IPS-NIHi11 (cell line): Measurements from ENCODE around the gene ASS1.

Source experiments
- DNase-seq: peaks from one replicate; pipeline ENCODE4 v3.0.0; 2012; ENCODE audit warnings: mixed read lengths, low spot score

The ASS1 gene

DNA sequence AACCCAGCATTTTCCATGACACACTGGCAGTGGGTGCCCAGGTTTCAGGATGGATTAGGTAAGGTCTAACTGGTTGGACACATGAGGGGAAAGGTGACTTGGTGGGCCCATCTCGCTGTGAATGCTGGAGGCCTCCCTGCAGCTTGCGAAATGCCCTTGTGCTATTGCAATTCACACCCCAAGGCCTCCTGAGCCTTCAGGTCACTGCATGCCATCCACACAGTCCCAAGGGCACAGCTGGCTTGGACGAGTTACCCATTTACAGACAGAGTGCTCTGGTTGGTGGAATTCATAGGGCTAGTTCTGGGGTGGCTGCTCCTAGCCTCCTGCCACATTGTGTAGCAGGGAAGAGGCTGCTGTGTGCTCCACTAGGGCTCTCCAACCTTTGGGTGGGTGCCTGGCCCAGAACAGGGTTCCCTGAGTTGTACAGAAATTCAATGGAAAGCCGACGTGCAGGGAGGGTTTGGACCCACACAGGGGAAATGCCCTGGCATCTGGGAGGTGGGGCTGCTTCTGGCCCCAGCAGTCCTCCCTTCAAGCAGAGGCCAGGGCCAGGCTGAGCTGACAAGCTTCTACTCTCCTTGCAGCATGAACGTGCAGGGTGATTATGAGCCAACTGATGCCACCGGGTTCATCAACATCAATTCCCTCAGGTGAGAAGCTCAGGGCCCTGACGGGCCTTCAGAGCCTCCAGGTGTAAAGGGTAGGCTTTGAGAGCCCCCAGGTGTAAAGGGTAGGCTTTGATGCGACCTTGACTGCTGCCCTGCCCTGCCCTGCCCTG is 54.3 kb downstream of the ASS1 start:
- DNase-seq, result no peak

DNA sequence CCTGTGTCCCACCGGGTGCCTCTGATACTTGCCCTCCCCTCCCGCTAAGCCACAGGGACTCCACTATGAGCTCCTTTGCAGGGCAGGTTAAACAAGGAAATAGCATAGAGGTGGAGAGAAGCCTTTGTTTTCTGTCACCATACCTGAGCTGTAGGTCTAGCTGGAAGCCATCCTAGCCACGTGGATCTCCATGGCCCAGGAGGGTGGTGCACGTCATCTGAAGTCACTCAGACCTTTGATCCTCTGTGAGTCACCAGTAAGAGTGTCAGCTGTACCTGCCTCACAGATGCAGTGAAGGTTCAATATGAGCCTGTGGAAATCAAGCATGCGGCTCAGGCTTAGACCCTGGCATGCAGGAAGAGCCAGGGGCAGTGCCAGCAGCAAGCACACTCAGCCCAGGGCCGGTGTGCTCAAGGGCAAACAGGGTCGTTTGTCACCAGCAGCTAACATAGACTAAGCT is 55.1 kb downstream of the ASS1 start:
- no peak for DNase-seq

GRCh38 chr9:130500340-130501180 is 55.8 kb downstream of the ASS1 start:
- no peak for DNase-seq

GRCh38 chr9:130501639-130502038 is 56.9 kb downstream of the ASS1 start:
- DNase-seq, result no peak

DNA sequence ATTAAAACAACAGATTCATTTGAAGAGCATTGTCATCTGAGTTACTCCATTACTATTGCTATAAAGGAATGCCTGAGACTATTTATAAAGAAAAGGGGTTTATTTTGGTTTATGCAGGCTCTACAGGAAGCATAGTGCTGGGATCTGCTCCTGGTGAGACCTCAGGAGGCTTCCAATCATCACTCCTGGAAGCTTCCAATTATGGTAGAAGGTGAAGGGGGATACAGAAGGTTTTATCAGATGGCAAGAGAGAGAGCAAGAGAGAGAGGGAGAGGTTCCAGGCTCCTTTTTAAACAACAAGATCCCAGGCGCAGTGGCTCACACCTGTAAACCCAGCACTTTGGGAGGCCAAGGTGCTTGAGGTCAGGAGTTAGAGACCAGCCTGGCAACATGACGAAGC is 63.5 kb downstream of the ASS1 start:
- no peak for DNase-seq

- DNase-seq, result no peak
Measured at GRCh38 chr9:130512199-130512598, 67.4 kb downstream of the ASS1 start.

- DNase-seq, result no peak
Measured at GRCh38 chr9:130513078-130513477, 68.3 kb downstream of the ASS1 start.

GRCh38 chr9:130518233-130518632 is 73.5 kb downstream of the ASS1 start:
- DNase-seq, result no peak

DNA sequence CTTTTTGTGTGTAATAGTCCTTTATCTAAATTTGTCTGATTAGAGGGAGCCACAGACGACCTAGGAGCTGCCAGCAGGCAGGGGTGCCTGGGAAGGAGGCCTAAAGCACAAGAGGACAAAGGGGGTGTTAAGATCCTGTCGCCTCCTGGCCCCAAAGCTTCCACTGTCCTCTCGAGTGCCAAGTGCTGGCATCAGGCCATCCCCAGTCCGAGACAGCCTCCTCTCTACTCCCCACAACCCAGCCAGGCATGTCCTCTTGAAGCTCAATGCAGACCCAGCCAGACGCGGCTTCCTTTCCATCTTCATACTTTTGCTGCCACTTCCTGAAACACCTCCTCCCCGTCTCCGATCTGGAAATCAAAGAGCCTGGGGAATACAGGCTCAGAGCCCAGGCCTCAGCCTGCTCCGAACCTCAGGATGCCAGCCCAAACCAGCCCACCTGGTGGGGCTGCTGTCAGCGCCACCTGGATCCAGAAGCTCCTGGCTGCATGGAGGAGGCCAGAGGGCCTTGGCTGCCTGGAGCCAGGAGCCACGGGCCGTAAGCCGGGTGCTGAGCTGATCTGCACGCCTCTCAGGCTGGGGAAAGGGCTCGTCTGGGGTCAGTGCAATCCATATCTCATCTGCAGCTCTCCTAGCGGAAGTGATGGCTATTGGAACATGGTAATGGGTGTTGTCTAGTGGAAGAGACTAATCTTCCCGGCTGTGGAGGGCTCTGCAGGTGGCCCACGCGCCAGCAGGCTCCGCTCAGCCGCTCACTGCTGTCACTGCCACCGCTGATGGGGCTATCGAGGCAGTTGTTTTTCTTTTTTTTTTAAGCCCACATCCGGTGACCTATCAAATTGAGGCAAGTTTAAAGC is 74.4 kb downstream of the ASS1 start:
- DNase-seq, result no peak

DNA sequence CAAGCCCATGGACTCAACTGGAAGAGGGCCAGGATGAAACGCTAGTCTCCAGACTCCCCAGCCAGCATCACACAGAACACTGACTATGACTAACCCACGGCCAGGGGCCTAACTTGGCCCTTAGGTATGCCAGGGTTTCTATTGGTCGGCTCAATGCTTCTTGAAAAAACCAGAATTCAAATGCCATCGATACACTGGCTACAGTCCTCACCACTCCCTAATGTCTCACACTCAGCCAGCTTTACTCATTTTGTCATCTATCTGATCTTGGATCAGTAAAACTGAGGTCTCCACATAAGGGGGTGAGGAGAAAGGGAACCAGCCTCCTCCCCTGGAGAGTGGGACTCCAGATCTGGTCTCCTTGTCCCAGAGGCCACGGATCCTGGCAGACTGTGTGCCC is 75.2 kb downstream of the ASS1 start:
- DNase-seq, result no peak

DNA sequence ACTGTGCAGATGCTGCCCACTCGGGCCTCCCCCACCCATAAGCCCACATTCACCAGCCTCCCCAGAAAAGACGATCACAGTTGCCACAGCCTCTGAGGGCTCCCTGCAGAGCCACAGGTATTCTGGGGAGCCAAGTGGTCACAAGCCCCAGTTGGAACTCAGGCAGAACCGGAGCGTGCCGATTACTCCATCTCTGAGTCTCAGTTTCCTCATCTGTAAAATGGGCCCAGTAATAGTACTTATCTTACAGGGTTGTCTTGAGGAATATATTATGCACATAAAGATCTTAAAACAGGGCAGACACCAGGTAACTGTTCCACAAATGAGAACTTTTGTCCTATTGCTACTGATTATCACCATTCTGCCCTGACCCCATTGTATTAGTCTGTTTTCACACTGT is 77.0 kb downstream of the ASS1 start:
- no peak for DNase-seq

DNA sequence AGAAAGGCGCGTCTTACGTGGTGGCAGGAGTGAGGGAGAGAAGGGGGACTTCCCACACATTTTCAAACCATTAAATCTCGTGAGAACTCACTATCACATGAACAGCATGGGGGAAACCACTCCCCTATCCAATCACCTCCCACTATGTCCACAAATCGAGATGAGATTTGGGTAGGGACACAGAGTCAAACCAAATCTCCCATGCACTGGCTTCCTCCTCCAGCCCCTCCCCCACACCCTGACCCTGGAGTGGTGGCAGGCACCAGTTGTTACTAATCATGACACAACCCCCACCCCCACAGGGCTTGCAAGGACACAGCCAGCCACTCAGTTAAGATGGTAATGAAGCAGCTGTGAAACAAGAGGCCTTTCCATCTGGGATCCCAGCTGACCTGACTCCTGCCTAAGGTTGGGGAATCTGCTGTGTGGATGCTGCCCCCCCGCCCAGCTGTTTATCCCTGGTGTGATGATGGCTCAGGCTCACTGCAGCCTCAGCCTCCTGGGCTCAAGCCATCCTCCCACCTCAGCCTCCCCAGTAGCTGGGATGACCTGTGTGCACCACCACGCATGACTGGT is 77.6 kb downstream of the ASS1 start:
- DNase-seq, result peak; percentile 77

GRCh38 chr9:130523921-130524320 is 79.2 kb downstream of the ASS1 start:
- DNase-seq, result peak; percentile 52

GRCh38 chr9:130526193-130526853 is 81.6 kb downstream of the ASS1 start:
- DNase-seq, result no peak

GRCh38 chr9:130526854-130527650 is 82.3 kb downstream of the ASS1 start:
- DNase-seq, result no peak

DNA sequence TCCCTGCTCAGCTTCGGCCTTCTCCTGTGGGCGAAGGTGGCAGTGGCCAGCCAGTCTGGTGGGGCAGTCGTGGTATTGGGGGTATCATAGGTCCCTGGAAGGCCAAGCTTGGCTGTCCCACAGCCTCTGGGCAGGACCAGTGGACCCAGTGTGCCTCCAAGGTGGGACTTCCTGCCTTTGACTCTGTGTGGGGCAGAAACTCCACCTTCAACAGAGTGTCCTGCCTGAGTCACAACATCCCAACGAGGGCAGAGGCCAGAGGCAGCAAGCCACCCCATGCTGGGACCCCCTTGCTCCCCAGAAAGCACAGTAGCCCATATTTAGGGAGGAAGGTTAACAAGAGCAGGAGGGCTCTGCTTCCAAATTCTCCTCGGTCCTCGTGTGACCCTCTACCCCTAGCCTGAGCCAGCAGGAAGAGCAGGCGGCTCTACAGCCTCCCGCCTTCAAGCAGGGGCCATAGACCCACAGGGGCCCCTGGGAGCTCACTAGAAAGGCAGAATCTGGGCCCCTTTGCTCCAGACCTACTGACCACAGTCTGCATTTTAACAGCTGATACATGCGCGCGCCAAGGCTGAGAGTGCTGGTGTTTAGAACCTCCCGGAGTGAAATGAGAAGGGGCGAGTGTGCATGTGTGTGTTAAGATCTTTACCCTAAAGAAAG is 83.0 kb downstream of the ASS1 start:
- no peak for DNase-seq

DNA sequence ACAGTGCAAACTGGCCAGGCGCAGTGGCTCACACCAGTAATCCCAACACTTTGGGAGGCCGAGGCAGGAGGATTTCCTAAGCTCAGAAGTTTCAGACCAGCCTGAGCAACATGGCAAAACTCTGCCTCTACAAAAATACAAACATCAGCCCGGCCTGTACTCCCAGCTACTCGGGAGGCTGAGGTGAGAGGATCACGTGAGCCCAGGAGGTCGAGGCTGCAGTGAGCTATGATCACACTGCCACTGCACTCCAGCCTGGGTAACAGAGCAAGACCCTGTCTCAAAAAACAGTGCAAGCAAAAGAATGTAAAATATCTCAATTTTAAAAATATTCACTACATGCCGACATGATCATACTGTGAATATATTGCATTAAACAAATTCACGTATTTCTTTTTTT is 83.9 kb downstream of the ASS1 start:
- no peak for DNase-seq

GRCh38 chr9:130530938-130531337 is 86.2 kb downstream of the ASS1 start:
- DNase-seq, result no peak

GRCh38 chr9:130531670-130532069 is 86.9 kb downstream of the ASS1 start:
- DNase-seq, result no peak
